ENCODE measurements around the gene CLSTN2. TPM values are rescaled to one million over a fixed set of nuclear protein-coding genes. Genes with fewer than 3 reads are reported as not detected.

The CLSTN2 gene
- total RNA-seq, 1 experiment from 2014 or later = not detected

GRCh38 chr3:140031170-140031569, 96.2 kb downstream of the CLSTN2 start:
- H3K9me3 ChIP-seq (ENCODE audit: insufficient read depth, low read depth) = no peaks in the 10 kb centered on the region
- no TSS peak for BruUV-seq (replicated peaks)
- no peak overlapping the region for H3K4me2 ChIP-seq
- no peaks in the 10 kb centered on the region for H4K20me1 ChIP-seq (ENCODE audit: insufficient read depth)
- H3K27me3 ChIP-seq (ENCODE audit: insufficient read depth, low read depth) = no peaks in the 10 kb centered on the region; the same call in 1 of the 2 replicates
- no peak for DNase-seq
- TF ChIP-seq EZH2 (IDR thresholded peaks at IDR 0.05; ENCODE audit: low read depth) (no peak), CTCF (conservative IDR thresholded peaks at IDR 0.05) (no peak)
- CTCF ChIA-PET = no interaction called here
- H3K9me2 ChIP-seq (ENCODE audit: insufficient read depth) = no peaks in the 10 kb centered on the region
- no peaks in the 10 kb centered on the region for H3K36me3 ChIP-seq (ENCODE audit: low read depth)
- H3K4me1 ChIP-seq (replicated peaks; ENCODE audit: insufficient read depth) = no peaks in the 10 kb centered on the region
- no peaks in the 10 kb centered on the region for H3K79me2 ChIP-seq (ENCODE audit: low read depth)
- no peak overlapping the region for H3K4me3 ChIP-seq
- H2AFZ ChIP-seq = no peak overlapping the region
- intact Hi-C loops (cut with micrococcal nuclease; ENCODE audit: unreplicated experiment) = no loop called here
- no peaks in the 10 kb centered on the region for H3F3A ChIP-seq (ENCODE audit: insufficient read depth, low read depth)
- POLR2A ChIA-PET (ENCODE audit: unreplicated experiment) = no interaction called here
- no peak overlapping the region for H3K27ac ChIP-seq

DNA sequence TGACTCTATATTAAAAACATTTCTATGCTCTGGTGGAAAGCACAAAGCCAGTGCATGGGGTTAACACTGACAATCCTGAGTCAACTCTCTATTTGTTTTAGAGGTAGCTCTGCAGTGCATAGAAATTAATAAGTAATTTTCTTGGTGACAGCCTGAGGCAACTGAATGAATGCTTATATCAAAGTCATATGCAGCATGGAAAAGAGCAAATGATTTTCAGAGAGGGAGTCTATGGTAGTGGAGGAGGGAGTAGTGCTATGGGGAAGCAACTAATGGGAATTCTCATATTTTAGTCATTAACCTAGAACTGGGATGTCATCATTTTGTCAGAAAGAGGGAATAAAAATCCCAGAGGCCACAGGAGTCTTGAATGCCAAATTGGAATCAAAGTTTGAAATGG, 99.1 kb downstream of the CLSTN2 start:
- no peaks in the 10 kb centered on the region for H3K9me3 ChIP-seq (ENCODE audit: insufficient read depth, low read depth)
- H3K36me3 ChIP-seq (ENCODE audit: low read depth) = no peaks in the 10 kb centered on the region
- H3K27ac ChIP-seq = no peak overlapping the region
- TF ChIP-seq EZH2 (IDR thresholded peaks at IDR 0.05; ENCODE audit: low read depth) (no peak), CTCF (conservative IDR thresholded peaks at IDR 0.05) (no peak)
- H3K4me3 ChIP-seq = no peak overlapping the region
- no peak for DNase-seq
- H2AFZ ChIP-seq = no peak overlapping the region
- H3K27me3 ChIP-seq (ENCODE audit: insufficient read depth, low read depth) = no peaks in the 10 kb centered on the region; the same call in 1 of the 2 replicates
- no TSS peak for BruUV-seq (replicated peaks)
- H3K9me2 ChIP-seq (ENCODE audit: insufficient read depth) = no peaks in the 10 kb centered on the region
- H3F3A ChIP-seq (ENCODE audit: insufficient read depth, low read depth) = no peaks in the 10 kb centered on the region
- no peaks in the 10 kb centered on the region for H3K79me2 ChIP-seq (ENCODE audit: low read depth)
- POLR2A ChIA-PET (ENCODE audit: unreplicated experiment) = no interaction called here
- no peaks in the 10 kb centered on the region for H3K4me1 ChIP-seq (replicated peaks; ENCODE audit: insufficient read depth)
- H4K20me1 ChIP-seq (ENCODE audit: insufficient read depth) = no peaks in the 10 kb centered on the region
- intact Hi-C loops (cut with micrococcal nuclease; ENCODE audit: unreplicated experiment) = no loop called here
- H3K4me2 ChIP-seq = no peak overlapping the region
- CTCF ChIA-PET = no interaction called here

DNA sequence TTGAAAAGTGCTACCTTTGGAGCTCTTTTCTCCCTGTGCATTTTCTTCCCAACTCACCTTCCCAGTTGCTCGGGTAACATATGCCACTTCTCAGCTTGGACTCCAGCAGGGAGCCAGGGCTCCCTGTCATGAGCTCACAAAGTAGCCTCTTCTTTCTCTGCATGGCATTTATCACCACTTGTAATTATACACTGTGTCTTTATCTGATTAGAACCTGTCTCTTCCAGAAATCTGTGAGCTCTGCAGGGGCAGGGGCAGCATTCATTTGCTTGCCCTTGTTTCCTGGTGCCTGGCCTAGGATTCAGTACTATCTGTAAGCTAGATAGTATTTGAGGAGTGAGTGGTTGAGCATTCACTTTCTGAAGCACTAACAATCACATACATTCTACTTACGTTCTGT, 100.9 kb downstream of the CLSTN2 start:
- H3K27me3 ChIP-seq (ENCODE audit: insufficient read depth, low read depth) = no peaks in the 10 kb centered on the region; the same call in 1 of the 2 replicates
- H3F3A ChIP-seq (ENCODE audit: insufficient read depth, low read depth) = no peaks in the 10 kb centered on the region
- no TSS peak for BruUV-seq (replicated peaks)
- H3K4me1 ChIP-seq (replicated peaks; ENCODE audit: insufficient read depth) = no peaks in the 10 kb centered on the region
- no peaks in the 10 kb centered on the region for H4K20me1 ChIP-seq (ENCODE audit: insufficient read depth)
- no peak overlapping the region for H2AFZ ChIP-seq
- no peak overlapping the region for H3K4me2 ChIP-seq
- DNase-seq = no peak
- H3K9me2 ChIP-seq (ENCODE audit: insufficient read depth) = no peaks in the 10 kb centered on the region
- ChIA-PET POLR2A (ENCODE audit: unreplicated experiment) (no interaction called here), CTCF (no interaction called here)
- TF ChIP-seq CTCF (conservative IDR thresholded peaks at IDR 0.05) (no peak), EZH2 (IDR thresholded peaks at IDR 0.05; ENCODE audit: low read depth) (no peak)
- no peak overlapping the region for H3K27ac ChIP-seq
- H3K36me3 ChIP-seq (ENCODE audit: low read depth) = no peaks in the 10 kb centered on the region
- intact Hi-C loops (cut with micrococcal nuclease; ENCODE audit: unreplicated experiment) = no loop called here
- no peaks in the 10 kb centered on the region for H3K9me3 ChIP-seq (ENCODE audit: insufficient read depth, low read depth)
- H3K4me3 ChIP-seq = no peak overlapping the region
- H3K79me2 ChIP-seq (ENCODE audit: low read depth) = no peaks in the 10 kb centered on the region

Data from PC-9 (cell line).